Subcutaneous adipose tissue (tissue), 4 donors: ENCODE results near the gene GOLGA2. TPM values are rescaled to one million over a fixed set of nuclear protein-coding genes. Genes with fewer than 3 reads are reported as not detected.

Experiments
- CTCF ChIP-seq: fragments of 450-650 bp; IDR thresholded peaks from one replicate; pipeline ENCODE4 v1.5.1; 2016; ENCODE audit warnings: low read depth, mild to moderate bottlenecking, control low read depth, antibody characterized with exemption, moderate library complexity
- total RNA-seq, 4 donors: library from RNA; depleted of rRNA; stranded (reverse); fragments of >200 nt; gene quantifications; one replicate each; pipeline ENCODE4 v1.1.0, GENCODE V29; 2016

Gene GOLGA2
- total RNA-seq, 4 donors from 2014 or later: 70.0 to 123 (median 86.2) TPM

GRCh38 chr9:128276008-128276573, 284 bp upstream of the GOLGA2 start, which contains the start of gene SWI5:
SWI5 (plus strand) TSS chr9:128276276.
- no peak for TF ChIP-seq CTCF

GRCh38 chr9:128274245-128274644, 1.6 kb downstream of the GOLGA2 start:
- TF ChIP-seq CTCF: no peak

- TF ChIP-seq CTCF: no peak
These were observed 4.3 kb downstream of the GOLGA2 start for GRCh38 chr9:128271512-128271911.

- TF ChIP-seq CTCF: no peak
These were observed 4.7 kb downstream of the GOLGA2 start for GRCh38 chr9:128271112-128271511.

GRCh38 chr9:128266868-128267590, 8.8 kb downstream of the GOLGA2 start:
- no peak for TF ChIP-seq CTCF

GRCh38 chr9:128265348-128265847, 10.4 kb downstream of the GOLGA2 start:
- no peak for TF ChIP-seq CTCF

GRCh38 chr9:128262687-128263086, 13.1 kb downstream of the GOLGA2 start:
- TF ChIP-seq CTCF: no peak
